Suppressor macrophage treated with lipopolysaccharide for 4 hours (primary cell): ENCODE measurements around the gene TRAF3IP3.

Experiments
- DNase-seq: peaks from one replicate; pipeline ENCODE4 v3.0.0-alpha.2; 2020

TRAF3IP3 gene

DNA sequence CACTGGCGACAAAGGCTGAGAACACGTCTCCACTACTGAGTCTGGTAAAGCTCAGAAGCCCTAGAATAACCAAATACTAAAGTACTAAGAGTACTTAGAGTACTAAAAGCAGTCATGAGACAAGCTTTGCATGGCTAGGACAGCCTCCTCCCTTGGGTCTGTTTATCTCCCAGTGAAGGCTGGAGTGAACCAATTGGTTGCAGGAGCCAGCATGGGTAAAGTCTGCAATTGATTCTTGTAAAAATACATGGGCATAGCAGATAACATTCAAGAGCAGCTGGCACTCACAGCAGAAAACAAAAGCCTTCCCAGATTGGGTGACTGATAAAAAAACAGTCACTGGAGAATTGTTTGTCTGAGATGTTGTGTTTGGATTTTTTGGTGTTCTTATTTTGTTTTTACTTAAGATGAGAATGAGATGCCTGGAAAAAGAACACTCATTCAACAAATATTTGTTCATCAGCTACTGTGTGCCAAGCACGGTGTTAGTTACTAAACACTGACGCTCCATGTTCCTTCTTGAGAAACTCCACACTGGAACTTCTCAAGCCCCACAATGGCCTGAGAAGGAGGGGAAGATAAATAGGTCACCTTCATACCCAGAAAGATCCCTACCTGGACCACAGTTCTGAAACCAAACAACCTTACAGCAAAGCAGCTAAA, 46.4 kb downstream of the TRAF3IP3 start:
- DNase-seq: no peak

DNA sequence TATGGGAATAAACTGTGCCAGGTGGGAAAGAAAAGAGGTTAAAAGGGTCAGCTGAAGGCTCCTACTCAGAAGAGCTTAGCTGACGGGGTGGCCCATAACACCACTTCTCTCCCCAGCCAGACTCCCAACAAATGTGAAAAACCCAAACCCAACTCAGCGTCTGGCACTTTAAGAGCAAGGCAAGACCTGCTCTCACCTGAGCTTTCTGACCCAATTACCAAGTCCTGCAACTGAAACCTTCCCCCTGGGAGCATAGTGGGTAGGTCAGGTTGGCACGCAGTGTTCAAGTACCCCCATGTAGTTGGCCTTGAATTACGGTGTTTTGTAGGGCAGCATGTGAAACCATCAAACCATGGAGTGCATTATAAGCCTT, 46.9 kb downstream of the TRAF3IP3 start:
- DNase-seq: no peak

DNA sequence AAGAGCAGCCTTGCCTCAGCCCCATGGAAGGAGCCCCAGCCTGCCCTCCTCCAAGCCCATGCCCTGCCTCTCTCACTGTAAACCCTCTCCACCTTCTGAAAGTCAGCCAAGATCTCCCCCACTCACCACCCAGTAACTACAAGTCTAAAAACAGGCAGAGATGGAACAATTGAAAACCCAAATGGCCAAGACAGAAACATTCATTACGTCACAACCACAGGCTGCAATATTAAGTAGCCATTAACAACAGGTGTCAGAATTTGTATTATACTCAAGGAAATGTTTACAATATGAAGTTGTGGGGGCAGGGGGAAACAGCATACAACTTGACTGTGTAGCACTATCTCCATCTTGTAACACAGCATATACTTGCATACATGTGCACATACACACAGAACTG, 47.7 kb downstream of the TRAF3IP3 start:
- DNase-seq: no peak

DNA sequence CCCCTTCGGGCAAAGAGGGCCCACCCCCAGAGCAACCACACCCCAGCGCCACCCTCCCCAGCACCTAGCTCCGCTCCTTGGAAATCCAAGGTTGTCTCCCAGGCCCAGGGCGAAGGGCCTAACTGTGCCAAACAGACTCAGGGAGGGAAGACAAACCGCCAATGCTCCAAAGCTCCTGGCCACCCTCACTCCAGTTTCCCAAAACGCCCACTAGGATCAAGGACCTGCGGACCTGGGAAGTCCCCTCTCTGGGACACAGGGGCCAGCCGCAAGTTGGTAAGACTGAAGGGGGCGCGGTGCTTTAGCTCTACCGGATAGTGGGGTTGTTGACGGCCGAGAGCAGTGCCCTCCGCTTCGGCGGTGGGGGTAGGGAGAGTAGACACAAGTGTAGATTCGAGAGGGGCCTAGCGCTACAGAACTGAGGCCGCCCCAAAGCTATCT, 49.5 kb downstream of the TRAF3IP3 start:
- no peak for DNase-seq

DNA sequence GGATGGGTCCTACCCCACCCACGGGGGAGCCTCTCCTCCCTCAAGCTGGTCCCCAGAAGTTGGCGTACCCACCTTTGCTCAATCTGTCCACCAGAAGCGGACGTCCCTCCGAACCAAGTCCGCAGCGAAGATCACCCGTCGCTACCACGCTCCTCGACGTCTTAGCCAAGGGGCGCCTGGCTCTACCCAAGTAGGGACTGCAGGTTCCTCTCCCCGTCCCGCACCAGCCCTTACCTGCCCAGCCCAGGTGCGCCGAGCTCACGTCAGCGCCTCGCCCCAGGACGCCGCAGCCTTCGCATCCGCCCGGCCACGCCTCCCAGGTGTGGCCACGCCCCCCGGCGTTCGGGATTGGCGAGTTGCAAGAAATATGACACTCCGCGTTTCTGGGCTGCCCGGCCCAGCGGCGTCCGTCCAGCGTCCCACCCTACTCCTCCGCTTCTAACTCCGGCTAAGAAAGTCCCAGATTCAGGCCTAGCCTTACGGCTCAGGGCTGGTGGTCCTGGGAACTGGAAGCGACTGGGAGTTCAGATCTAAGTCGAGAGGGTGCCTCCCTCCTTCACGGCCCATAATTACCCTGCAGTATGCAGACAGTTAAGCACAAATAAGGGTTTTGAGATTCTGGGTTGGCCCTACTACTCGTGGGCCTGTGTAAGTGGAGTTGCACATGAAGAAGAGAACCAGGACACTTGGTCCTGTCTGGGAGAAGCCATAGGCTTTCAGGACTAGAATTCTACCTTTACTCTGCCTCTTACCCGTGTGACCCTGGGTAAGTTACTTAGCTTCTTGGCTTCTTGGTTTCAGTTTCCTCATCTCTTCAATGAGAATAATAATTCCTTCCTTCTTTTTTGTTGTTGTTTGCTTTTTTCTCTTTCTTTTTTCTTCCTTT, 50.3 kb downstream of the TRAF3IP3 start, which contains the start of gene IRF6:
TSS of gene IRF6 (minus strand) at position 268 of the 886 bp plus-strand sequence. CDS start 4,729 bp downstream, outside the sequence.
- DNase-seq: peak; percentile 79

DNA sequence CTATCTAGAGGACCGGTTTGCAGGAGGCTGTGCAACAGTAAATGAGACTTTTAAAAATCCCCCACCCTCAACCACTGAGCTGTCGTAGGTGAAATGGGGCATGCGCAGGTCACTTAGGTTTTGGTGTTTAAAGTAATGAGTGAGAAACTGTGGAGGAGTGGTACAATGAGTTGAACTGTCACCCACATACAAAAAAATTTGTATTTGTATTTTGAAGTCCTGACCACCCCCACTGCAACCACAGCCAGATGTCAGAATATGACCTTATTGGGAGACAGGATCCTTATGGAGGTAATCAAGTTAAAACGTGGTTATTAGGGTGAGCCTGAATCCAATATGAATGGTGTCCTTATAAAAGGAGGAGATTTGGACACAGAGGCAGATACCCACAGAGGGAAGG, 51.7 kb downstream of the TRAF3IP3 start:
- no peak for DNase-seq

DNA sequence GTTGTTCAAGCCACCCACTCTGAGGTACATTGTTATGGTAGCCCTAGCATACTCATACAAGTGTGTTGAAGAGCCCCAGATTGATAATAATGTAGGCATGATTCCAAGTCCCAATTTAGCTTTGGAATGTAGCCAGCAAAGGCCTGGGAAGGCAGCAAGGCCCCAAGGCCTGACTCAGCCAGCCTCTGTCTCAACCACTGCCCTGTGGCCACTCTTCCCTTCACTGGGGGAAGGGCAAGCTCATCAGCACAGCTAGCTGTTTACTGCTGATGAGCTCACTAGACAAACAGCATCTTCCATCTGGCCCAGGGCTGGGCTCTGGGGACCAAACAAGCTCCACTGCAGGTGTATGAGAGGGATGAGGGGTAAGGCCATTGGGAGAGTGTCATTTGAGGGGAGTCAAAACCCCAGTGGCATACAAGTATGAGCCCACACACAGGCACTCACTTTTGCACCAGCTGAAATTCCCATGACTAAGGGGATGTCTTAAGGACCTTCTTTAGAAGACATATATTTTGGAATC, 52.3 kb downstream of the TRAF3IP3 start:
- peak; percentile 89 for DNase-seq

DNA sequence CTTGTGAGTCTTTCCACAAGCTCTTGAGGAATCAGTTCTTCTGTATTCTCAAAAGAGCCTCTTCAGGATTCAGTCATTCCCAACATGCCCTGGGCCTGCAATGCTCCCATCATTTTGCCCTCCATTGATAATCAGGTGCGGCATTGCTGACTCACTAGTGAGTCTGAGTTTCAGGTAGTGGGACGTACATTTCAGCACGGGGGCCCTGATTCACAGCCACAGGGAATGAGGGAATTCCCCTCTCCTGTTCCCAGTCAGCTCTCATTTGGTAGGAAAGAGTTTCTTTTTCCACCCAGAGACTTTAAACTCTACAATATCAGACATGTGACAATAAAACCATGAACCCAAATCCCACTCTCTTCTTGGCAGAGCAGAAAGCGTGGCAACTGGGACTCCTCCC, 53.8 kb downstream of the TRAF3IP3 start:
- no peak for DNase-seq

DNA sequence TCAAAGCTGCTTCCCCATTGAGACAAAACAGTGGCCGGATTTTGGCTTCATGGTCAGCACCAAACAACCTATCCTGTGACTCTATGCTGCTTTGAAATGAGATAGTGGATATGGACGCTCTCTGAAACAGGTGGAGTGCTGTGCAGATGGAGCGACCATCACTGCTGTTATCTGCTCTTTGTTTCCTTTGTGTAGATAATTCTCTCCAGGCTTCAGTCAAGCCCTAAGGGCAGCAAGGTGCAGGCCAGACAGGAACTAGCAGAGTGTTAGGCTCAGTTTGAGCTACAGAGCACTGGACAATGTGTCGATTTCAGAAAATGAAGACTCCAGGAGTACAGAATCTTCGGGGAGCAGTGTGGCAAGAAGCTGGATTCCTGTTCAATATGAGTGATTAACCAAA, 54.9 kb downstream of the TRAF3IP3 start:
- DNase-seq: no peak

DNA sequence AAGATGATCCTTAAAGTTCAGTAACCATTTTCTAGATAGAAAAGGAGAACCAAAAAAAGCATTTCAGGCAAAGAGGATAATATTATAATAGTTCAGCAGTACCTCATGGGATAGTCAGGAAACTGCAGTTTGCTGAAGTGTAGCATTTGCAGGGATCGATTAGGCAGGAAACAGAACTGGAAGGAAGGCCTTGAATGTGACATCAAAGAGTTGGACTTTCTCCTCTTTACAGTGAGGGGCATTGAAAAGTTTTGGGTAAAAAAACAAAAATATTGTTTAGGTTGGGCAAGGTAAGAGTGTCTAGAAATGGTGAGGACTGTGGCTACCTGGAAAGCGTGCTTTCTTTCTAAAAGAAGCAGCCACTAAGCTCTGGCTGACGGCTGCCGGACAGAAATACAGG, 58.0 kb downstream of the TRAF3IP3 start:
- DNase-seq: no peak

DNA sequence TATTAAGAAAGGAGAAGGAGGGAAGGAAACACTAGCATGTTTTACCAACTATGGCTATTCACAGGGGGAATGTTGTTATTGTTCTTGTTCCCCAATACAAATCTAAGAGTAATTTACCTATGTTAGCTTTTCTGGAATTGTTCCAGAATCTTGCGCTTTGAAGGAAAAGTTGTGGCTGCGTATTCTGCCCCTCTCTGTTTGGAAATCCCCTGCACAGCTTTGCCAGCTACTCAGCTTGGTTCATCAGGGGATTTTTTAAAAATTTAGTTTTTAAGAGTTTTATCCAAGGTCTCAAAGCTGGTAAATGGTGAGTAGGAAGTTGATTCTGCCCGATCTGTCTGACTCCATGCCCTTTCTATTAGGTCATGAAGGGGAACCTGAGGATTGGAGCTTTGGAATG, 59.6 kb downstream of the TRAF3IP3 start:
- DNase-seq: no peak

DNA sequence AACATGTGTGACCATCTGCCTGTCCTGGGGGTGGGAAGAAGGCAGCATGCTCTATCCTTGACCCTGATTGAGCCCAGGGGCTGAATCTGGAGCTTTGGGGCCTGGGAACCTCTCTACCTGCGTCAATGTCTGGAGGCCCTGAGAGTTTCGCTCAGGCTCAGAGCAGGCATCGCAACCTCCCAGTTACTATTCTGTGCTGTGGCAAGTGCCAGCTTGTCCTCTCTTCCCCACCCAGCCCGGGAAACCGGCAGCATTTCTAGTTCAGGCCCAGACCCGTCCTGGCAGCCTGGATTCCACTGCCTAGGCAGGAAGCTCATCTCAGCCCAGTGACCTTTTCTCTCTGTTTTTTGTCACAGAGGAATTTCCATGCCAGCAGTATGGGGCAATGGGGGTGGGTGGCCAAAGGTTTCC, 60.1 kb downstream of the TRAF3IP3 start:
- no peak for DNase-seq

DNA sequence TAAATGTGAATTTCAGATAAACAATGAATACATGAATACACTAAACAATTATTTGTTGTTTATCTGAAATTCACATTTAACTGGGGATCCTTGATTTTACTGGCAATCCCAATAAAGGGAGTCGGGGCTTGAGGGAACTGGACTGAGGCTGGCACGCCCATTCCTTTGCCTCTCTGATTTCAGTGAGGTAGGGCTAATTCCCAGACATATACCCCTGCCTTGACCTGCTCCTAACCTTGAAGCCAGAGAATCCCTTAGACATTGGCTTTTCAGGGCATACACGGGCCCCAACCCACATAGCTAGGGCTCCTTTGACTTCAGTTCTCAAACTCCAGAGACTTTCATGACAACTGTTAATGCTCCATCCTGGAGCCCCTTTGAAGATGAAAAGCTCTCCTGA, 61.1 kb downstream of the TRAF3IP3 start:
- no peak for DNase-seq

DNA sequence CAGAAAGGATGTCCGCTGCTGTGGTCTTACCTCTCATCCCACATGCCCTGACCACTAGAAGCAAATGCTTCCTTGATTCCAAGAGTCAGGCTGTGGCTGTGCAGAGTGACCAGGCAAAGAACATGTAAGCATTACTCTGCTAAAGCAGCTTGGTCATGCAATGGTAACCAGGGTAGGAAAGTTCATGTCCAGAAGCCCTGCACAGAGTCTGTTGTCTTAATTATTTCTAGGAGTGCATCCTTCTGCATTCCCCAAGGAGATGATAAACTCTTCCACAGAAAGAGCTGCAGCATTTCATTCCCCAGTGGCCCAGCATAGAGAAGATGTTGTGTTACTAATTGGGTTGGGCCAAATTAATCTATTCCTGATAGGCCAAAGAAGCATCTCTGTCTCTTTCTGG, 61.8 kb downstream of the TRAF3IP3 start:
- DNase-seq: no peak

DNA sequence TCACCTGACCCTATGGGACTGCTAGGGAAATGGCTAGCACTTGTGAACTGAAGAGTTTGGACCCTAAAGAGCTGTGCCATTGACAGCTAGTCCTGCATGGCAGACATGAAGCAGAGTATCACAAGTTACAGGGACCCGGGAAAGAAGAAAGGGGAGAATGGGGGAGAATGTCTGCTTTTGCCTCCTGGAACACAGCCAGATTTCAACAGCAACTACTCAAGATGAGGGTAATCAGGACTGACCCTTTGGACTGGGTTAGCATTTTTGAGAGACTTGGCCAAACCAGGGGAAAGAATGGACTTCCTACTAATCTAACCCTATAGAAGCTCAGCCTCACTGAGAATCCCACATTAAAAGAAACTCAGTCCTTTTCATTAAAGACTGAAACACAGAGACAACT, 63.2 kb downstream of the TRAF3IP3 start:
- no peak for DNase-seq

DNA sequence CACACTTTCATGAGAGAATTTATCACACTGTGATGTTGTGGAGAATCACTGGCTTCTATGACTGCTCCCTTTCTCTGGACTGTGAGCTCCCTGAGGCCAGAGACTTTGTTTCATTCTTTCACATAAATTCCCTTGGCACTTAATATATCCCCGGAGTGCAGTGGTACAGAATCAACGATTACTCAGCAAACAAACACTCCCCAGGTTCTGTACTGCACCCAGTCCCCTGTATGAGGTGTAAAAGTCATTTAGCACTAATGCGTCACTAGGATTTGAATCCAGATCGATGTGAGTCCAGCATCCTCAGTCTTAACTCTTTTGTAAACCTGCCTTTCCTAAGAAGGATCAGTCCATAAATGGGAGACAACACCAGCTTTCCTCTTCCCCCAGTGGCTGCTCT, 65.1 kb downstream of the TRAF3IP3 start:
- no peak for DNase-seq

DNA sequence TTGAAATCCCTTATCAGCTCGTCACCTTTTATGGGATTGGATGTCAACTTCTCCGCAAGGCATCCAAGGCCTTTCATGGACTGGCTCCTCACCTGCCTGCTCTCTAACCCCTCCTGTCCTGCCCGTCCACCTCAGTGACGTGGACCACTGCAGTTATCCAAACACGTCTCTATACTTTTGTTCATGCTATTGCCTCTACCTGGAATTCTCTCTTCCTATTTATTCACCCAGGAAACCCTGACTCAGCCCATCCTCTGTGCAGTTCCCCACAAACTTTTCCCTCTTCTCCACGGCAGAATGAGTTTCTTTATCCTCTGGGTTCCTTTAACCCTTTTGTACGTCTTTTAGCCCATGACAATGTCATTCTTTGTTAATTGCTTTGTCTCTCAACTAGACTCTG, 66.9 kb downstream of the TRAF3IP3 start:
- DNase-seq: no peak

DNA sequence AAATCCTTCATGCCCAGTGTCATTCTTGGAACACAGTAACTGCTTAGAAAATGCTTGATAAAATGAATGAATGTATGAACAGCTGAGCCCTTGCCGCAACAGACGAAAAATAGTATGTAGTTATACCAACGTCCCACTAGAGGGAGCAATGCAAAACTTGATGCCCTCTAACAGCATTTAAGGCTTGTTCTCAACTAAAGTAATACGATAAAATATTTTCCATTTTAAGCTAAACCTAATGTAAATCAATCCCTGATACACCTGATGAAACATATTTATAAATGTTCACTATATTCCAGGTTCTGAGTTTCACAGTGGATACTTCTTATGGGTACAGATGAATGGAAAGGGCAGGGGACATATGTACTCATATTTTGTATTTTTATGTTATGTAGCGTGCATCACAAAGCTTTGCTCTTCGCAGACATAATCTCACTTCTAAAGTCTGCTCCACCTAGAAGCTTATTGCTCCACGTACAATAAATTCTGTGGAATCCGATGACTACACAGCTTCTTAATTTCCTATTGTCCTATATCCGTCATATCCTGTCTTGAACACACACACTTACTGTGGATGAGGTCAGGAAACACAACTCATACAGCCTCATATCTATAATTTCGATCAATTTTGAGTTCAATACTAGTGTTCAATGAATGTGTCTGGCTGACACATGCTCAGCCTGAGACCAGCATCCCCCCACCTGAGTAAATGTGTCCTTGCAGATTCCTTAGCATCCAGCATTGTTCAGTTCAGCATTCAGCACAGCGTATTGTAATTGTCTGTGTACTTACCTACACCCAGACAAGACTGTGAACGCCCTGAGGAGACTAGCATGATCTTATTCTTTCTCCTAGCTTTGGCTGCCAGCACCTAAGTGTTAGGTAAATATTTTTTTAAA, 67.5 kb downstream of the TRAF3IP3 start:
- peak; percentile 69 for DNase-seq

DNA sequence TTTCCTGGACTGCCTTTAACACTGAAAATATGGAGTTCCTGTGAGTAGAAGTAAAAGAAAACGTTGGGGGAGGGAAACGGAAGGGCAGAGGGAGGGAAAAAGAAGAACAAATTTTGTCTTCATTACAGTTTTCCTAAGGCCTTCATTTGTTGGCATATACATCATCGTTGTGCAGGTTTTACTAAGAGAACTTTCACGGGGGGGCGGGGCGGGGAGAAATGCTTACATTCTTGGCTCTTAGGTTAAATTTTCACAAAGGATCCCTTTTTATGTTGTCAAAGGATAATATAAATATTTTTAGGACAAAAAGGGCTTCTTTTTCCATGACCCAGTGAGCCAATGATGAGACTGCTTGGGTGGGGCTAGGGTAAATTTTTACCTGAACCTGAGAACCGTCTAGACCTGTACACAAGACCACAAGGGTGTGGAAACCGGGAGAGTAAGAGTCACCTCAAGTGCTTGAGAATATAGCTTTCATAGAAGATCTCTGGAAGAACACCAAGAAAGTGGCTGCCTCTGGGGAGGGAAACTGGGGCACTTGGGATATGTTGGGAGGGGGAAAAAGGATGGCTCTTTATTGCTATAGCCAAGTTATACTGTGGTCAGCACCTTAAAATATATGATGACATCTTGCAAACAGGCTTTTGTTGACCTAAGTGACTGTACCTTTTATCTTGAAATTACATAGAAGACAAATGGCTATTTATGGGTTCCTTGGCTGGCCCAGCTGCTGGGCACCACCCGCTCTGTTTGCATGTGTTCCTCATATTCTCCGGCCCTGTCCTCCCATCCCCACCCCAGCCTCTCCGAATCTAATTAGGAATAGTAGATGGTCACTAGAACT, 70.0 kb downstream of the TRAF3IP3 start:
- DNase-seq: no peak

DNA sequence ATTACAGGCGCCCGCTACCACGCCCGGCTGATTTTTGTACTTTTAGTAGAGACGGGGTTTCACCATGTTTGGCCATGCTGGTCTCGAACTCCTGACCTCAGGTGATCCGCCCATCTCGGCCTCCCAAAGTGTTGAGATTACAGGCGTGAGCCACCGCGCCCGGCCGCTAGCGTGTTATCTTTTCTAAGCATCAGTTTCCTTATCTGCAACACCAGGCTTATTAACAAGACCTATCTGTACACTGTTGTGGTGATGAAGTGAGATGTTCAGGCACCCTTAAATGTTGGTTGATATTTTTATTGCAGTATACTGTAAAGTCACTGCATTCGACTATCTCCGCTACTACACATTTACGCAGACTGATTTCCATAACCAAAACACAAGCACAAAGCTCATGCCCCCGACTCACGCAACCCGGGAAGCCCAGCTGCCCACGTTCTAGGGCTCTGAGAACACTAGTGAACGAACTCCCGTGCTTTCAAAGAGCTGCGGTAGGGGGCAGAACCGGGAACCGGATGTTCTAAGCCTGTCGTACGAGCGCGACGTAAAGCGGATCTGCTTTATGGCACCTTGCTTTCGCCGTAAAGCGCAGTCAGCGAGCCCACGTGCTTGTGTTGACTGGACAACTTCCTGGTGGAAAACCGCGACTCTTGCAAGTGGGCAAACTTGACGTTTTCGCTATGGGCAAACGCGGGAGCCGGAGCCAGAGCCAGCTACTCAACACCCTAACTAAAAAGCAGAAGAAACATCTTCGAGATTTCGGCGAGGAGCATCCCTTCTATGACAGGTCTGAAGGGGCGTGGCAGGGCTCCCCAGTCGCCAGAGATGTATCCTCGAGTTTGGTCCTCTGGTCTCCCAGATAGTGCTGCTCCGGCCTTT, 71.8 kb downstream of the TRAF3IP3 start, which contains the start of gene UTP25:
TSS of gene UTP25 (plus strand) at position 589 of the 879 bp plus-strand sequence. CDS start at position 681, 92 bp downstream.
- peak; percentile 99 for DNase-seq

DNA sequence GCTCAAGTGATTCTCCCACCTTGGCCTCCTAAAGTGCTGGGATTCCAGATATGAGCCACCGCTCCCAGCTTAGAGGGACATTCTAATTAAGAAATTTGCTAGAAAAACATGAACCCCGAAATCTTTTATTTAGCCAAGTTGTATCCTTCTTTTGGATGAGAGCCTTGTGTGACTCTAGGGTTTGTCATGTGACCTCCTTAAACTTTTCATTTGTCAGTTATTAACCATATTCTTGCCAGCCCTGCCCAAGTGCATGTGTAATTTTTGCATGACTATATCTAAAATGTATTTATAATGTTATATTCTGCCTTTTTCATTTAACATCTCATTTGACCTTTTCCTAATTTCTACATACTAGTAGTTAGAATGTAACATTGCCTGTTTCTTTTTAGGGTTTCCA, 73.9 kb downstream of the TRAF3IP3 start:
- DNase-seq: no peak
